ENCODE results near the gene PILRA. TPM values are rescaled to one million over a fixed set of nuclear protein-coding genes. Genes with fewer than 3 reads are reported as not detected.

The PILRA gene
- not detected in 2 replicates for total RNA-seq

GRCh38 chr7:100373261-100373831 lies at the start of gene PILRA:
TSS of gene PILRA (plus strand) at chr7:100373487. CDS start at chr7:100373657, 170 bp downstream.

GRCh38 chr7:100358027-100358856 lies 15.0 kb upstream of the PILRA start, which contains the start of gene PILRB:
TSS of gene PILRB (plus strand) at chr7:100358117. CDS start at chr7:100358303, 186 bp downstream.

DNA sequence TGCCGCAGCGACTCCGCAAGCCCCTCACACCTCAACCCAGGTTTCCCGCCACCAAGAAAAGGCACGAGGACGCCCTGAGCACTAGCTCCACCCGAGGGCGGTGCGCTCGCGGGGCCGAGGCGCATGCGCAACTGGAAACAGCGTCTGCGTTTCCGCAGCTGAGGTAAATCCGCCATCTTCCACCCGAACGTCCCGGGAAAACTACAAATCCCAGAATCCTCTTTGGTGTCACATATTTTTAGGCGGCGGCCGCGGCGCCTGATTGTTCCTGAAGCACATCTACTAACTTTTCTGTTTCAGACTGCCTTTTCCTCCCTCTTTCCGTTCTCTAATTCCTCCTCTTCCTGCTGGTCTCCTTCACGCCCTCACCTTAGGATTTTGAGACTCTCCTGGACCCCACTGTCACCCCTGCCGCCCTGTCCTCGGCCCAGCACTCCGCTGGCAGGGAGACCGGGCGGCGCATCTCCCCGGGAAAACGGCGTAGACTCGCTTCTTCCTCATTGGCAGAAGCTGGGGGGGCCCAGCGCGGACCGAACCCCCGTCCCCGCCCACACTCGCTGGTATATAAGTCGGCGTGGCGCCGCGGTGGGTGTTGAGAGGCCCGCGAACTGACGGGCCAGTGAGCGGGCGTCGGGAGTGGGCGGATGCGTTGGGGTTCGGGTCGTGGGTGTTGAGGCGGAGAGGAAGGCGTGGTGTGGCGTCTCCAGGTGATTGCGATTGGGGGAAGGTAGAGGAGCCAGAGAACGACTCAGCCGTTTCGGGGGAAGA lies 55.1 kb downstream of the PILRA start, which contains the start of gene ZCWPW1:
TSS of gene ZCWPW1 (minus strand) at position 505 of the 768 bp plus-strand sequence. CDS start 8,054 bp downstream, outside the sequence.

DNA sequence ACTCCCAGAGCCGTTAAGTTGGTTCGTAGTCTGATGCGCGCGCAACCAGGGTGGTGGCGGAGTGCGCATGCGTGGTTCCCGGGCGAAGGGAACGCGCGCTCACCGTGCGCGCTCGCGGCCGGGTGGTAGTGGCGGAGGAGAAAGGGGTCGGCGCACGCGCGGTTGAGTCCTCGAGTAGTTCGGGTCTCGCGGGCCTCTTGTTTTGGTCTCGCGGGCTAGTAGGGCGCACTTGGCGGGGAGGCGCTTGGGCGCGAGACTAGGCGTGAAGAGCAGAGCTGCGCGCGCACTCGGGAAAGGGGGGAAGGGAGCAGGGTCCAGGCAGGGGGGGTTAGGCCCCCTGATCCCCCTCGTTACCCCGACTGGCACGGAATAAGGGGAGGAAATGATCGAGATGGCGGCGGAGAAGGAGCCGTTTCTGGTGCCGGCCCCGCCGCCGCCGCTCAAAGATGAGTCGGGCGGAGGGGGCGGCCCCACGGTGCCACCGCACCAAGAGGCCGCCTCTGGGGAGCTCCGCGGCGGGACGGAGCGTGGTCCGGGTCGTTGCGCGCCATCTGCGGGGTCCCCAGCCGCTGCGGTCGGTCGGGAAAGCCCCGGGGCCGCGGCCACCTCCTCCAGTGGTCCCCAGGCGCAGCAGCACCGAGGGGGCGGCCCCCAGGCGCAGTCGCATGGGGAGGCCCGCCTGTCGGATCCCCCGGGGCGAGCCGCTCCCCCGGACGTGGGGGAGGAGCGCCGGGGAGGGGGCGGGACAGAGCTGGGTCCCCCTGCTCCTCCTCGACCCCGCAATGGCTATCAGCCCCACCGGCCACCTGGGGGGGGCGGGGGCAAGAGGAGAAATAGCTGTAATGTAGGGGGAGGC lies 56.6 kb downstream of the PILRA start, which contains the start of gene MEPCE:
TSS of gene MEPCE (plus strand) at position 195 of the 856 bp plus-strand sequence. CDS start at position 383, 188 bp downstream.

Other genes with a start within 250 kb of the PILRA start
- gene MBLAC1, start 246.5 kb upstream of the PILRA start, total RNA-seq = 2.1 and 2.6 TPM in 2 replicates
- gene LAMTOR4, start 224.6 kb upstream of the PILRA start, total RNA-seq = 201 and 230 TPM in 2 replicates
- 12.1 and 14.2 TPM in 2 replicates for gene TRAPPC14, start 214.8 kb upstream of the PILRA start, total RNA-seq
- gene GAL3ST4, start 204.9 kb upstream of the PILRA start, total RNA-seq = 2.4 and 2.7 TPM in 2 replicates
- gene GPC2, start 196.1 kb upstream of the PILRA start, total RNA-seq = 1.9 and 2.5 TPM in 2 replicates
- gene STAG3, start 195.6 kb upstream of the PILRA start, total RNA-seq = 0.07 and 0.14 TPM in 2 replicates
- gene PVRIG, start 153.5 kb upstream of the PILRA start, total RNA-seq = not detected in 2 replicates
- gene SPDYE3, start 65.8 kb upstream of the PILRA start, total RNA-seq = not detected in 2 replicates
- gene PILRB, start 15.4 kb upstream of the PILRA start, total RNA-seq = 9.0 and 10.6 TPM in 2 replicates
- 2.5 and 6.3 TPM in 2 replicates for gene ZCWPW1, start 55.2 kb downstream of the PILRA start, total RNA-seq
- 15.7 and 21.0 TPM in 2 replicates for gene MEPCE, start 56.3 kb downstream of the PILRA start, total RNA-seq
- 35.0 and 37.2 TPM in 2 replicates for gene PPP1R35, start 63.0 kb downstream of the PILRA start, total RNA-seq
- gene SPACDR, start 90.8 kb downstream of the PILRA start, total RNA-seq = 0.14 TPM in 1 of 2 replicates, not detected in the other
- 32.3 and 45.8 TPM in 2 replicates for gene TSC22D4, start 105.7 kb downstream of the PILRA start, total RNA-seq
- 0.65 and 2.1 TPM in 2 replicates for gene NYAP1, start 110.4 kb downstream of the PILRA start, total RNA-seq
- 11.7 and 13.3 TPM in 2 replicates for gene AGFG2, start 165.7 kb downstream of the PILRA start, total RNA-seq
- 0.35 TPM in 1 of 2 replicates, not detected in the other for gene SAP25, start 200.4 kb downstream of the PILRA start, total RNA-seq
- 23.6 and 41.6 TPM in 2 replicates for gene LRCH4, start 212.6 kb downstream of the PILRA start, total RNA-seq
- gene FBXO24, start 212.8 kb downstream of the PILRA start, total RNA-seq = 0.21 and 0.28 TPM in 2 replicates
- 4.6 and 7.0 TPM in 2 replicates for gene PCOLCE, start 228.9 kb downstream of the PILRA start, total RNA-seq
- 17.2 and 21.1 TPM in 2 replicates for gene MOSPD3, start 239.1 kb downstream of the PILRA start, total RNA-seq

Measured in airway epithelial cell (primary cell).